GM12878 (cell line): Measurements from ENCODE around the gene DDX55. TPM values are rescaled to one million over a fixed set of nuclear protein-coding genes. Genes with fewer than 3 reads are reported as not detected.

Source experiments
- ATAC-seq: fragments of 200-7000 bp; cut with Tn5 transposase; 3 replicates; pipeline ENCODE4 v1.9.1; 2020; ENCODE audit warnings: mild to moderate bottlenecking, moderate library complexity
- BruUV-seq: library from RNA; stranded (reverse); fragments of 400-500 nt; replicated peaks from 2 replicates; lab custom pipeline; 2021; lab: Mats Ljungman, UMichigan
- CTCF ChIA-PET: fragments of 300-600 bp; sonication (Branson Sonifier 250); formaldehyde crosslinking; extraction: SDS; loops from one replicate; lab custom pipeline; 2021; ENCODE audit warnings: inconsistent platforms; lab: Yijun Ruan, JAX
- POLR2A ChIA-PET: fragments of 350-600 bp; formaldehyde crosslinking; extraction: SDS; loops from one replicate; lab custom pipeline; 2021; ENCODE audit warnings: inconsistent platforms; lab: Charles Lee
- RAD21 ChIA-PET: fragments of 300-600 bp; sonication (Branson Sonifier 250); formaldehyde crosslinking; loops from one replicate; lab custom pipeline; 2023; ENCODE audit warnings: antibody characterized with exemption; ENCODE audit not compliant: unreplicated experiment; lab: Charles Lee
- SMC1A ChIA-PET: fragments of 300-600 bp; sonication (Branson Sonifier 250); formaldehyde crosslinking; loops from one replicate; lab custom pipeline; 2023; ENCODE audit not compliant: unreplicated experiment, uncharacterized antibody; lab: Charles Lee
- DNase-seq: peaks from one replicate; pipeline ENCODE4 v3.0.0-alpha.2; 2011; ENCODE audit warnings: low read depth, low spot score
- FAIRE-seq: peaks from 3 replicates; lab custom pipeline; 2011; peaks lifted over from hg19 to GRCh38; lab: Jason Lieb, UNC
- H2AFZ ChIP-seq: 2 replicates; pipeline ENCODE4 v1.6.0; 2011; ENCODE audit warnings: low read depth, low read length, control low read depth; ENCODE audit not compliant: control insufficient read depth
- H3K27ac ChIP-seq: 2 replicates; pipeline ENCODE4 v1.5.1; 2011; ENCODE audit warnings: control low read depth; ENCODE audit not compliant: control insufficient read depth, insufficient read depth
- H3K27me3 ChIP-seq, 2 experiments: replicated peaks in 1 of 2; 2 replicates each; pipeline versions ENCODE4 v1.6.0 to v1.6.1; 2011; ENCODE audit warnings: low read length in 1 of 2; ENCODE audit not compliant: control insufficient read depth in 2 of 2, insufficient read depth in 2 of 2
- H3K36me3 ChIP-seq, 2 experiments: 2 replicates each; pipeline ENCODE4 v1.5.1; 2011; ENCODE audit warnings: low read length in 1 of 2; ENCODE audit not compliant: control insufficient read depth in 2 of 2, insufficient read depth in 2 of 2
- H3K4me1 ChIP-seq: 2 replicates; pipeline ENCODE4 v1.6.1; 2011; ENCODE audit warnings: mild to moderate bottlenecking, low read length, moderate library complexity, mixed read lengths; ENCODE audit not compliant: control insufficient read depth, insufficient read depth
- H3K4me2 ChIP-seq: 2 replicates; pipeline ENCODE4 v1.6.0; 2011; ENCODE audit warnings: control low read depth; ENCODE audit not compliant: control insufficient read depth, insufficient read depth
- H3K4me3 ChIP-seq: fragments of 200-600 bp; sonication (generic); 2 replicates; pipeline ENCODE4 v1.5.1; 2016
- H3K79me2 ChIP-seq: 2 replicates; pipeline ENCODE4 v1.6.0; 2011; ENCODE audit warnings: low read length; ENCODE audit not compliant: control insufficient read depth, insufficient read depth
- H3K9ac ChIP-seq: 2 replicates; pipeline ENCODE4 v1.8.0; 2011; ENCODE audit warnings: low read length, control low read depth, mixed read lengths; ENCODE audit not compliant: control insufficient read depth, insufficient read depth
- H3K9me3 ChIP-seq: replicated peaks from 3 replicates; pipeline ENCODE4 v1.5.1; 2011; ENCODE audit warnings: mild to moderate bottlenecking, low read length; ENCODE audit not compliant: control insufficient read depth, insufficient read depth
- H4K20me1 ChIP-seq: 2 replicates; pipeline ENCODE4 v1.6.0; 2011; ENCODE audit not compliant: control insufficient read depth, insufficient read depth
- BCL3 ChIP-seq: IDR thresholded peaks from 2 replicates; pipeline ENCODE4 v1.6.1; 2011; ENCODE audit warnings: borderline replicate concordance, low read depth, mild to moderate bottlenecking, moderate library complexity, low read length; ENCODE audit not compliant: insufficient read depth, poor library complexity, severe bottlenecking
- CBX3 ChIP-seq: fragments of 200-600 bp; sonication (generic); IDR thresholded peaks from 2 replicates; pipeline ENCODE4 v1.6.1; 2016; ENCODE audit warnings: low read depth, borderline replicate concordance
- E2F8 ChIP-seq: fragments of 450-650 bp; IDR thresholded peaks from 2 replicates; pipeline ENCODE4 v1.6.1; 2018; ENCODE audit warnings: mild to moderate bottlenecking, low read depth, moderate library complexity; ENCODE audit not compliant: partially characterized antibody
- MLLT1 ChIP-seq: fragments of 450-650 bp; IDR thresholded peaks from 2 replicates; pipeline ENCODE4 v1.6.1; 2016; ENCODE audit warnings: mild to moderate bottlenecking
- POLR2AphosphoS2 ChIP-seq: IDR thresholded peaks from 2 replicates; pipeline ENCODE4 v1.6.1; 2011; ENCODE audit warnings: low read depth, mild to moderate bottlenecking, low read length, improper control_type of control experiment, moderate library complexity
- RCOR1 ChIP-seq: conservative IDR thresholded peaks from 2 replicates; pipeline ENCODE4 v1.6.1; 2012; ENCODE audit warnings: low read depth, low read length, improper control_type of control experiment
- ZSCAN29 ChIP-seq: fragments of 450-650 bp; IDR thresholded peaks from 2 replicates; pipeline ENCODE4 v1.6.1; 2017; ENCODE audit warnings: mild to moderate bottlenecking, moderate library complexity
- WGBS: methylation state at CpG from one replicate; pipeline ENCODE4 v1.1.6; 2016; ENCODE audit warnings: low lambda C conversion rate; ENCODE audit not compliant: insufficient replicate concordance, insufficient coverage; ENCODE audit errors: missing lambda C conversion rate; 5-methylcytosine and 5-hydroxymethylcytosine counted together
- in situ Hi-C: fragments of 300-500 bp; cut with MboI; formaldehyde crosslinking; loops from 9 replicates; pipeline ENCODE4 v1.14.3; 2018; ENCODE audit warnings: mixed read lengths
- intact Hi-C: fragments of 100-400 bp; cut with micrococcal nuclease; formaldehyde crosslinking; loops from one replicate; pipeline ENCODE4 v1.14.2; 2022; ENCODE audit not compliant: unreplicated experiment
- polyA plus RNA-seq, 11 experiments: library from polyadenylated mRNA; depleted of rRNA in 4 of 11; unstranded in 6 of 11; stranded (reverse) in 5 of 11; fragments of >200 nt; fragmentation: Nextera tagmentation in 4 of 11; fragmentation: Illumina TruSeq in 1 of 11; extraction: Ambion mirVana in 4 of 11; extraction: Trizol in 1 of 11; gene quantifications; 1 replicate in 1 of 11; 2 replicates in 10 of 11; pipeline versions ENCODE4 v1.2.1 to v1.2.3, GENCODE V29; 2011 to 2016; ENCODE audit warnings: inconsistent platforms in 2 of 11, missing spikeins in 2 of 11, low read depth in 1 of 11
- total RNA-seq, 4 experiments: library from RNA; depleted of rRNA in 3 of 4; stranded (reverse); fragments of >200 nt in 3 of 4; fragmentation: Illumina TruSeq in 1 of 4; extraction: Trizol in 1 of 4; gene quantifications; 2 replicates each; pipeline versions ENCODE4 v1.2.1 to v1.2.3, GENCODE V29; 2013 to 2021
- TF ChIP-seq, protein P1 (sequence below): fragments of 450-650 bp; IDR thresholded peaks from 2 replicates; pipeline ENCODE4 v1.6.1; 2018; ENCODE audit warnings: borderline replicate concordance, mild to moderate bottlenecking; ENCODE audit not compliant: partially characterized antibody
- TF ChIP-seq, protein P2 (sequence below): fragments of 450-650 bp; formaldehyde crosslinking; IDR thresholded peaks from 2 replicates; pipeline ENCODE4 v1.5.0; 2022; ENCODE audit warnings: mild to moderate bottlenecking, missing genetic modification characterization

DDX55 gene
- total and polyA plus RNA-seq, 10 of the 15 experiments (the other 5 are each of a cell fraction or from before 2014, with no cell fraction given), result 4.5 to 42.4 (median 33.4) TPM

GRCh38 chr12:123572391-123572790, 29.5 kb upstream of the DDX55 start:
- H3K4me1 ChIP-seq, result no peaks in the 10 kb centered on the region
- no peaks in the 10 kb centered on the region; the same call in 2 of the 3 replicates for H3K9me3 ChIP-seq
- H3K4me2 ChIP-seq, result no peak overlapping the region
- WGBS, result 38% methylated on average over 2 of the region's 2 CpGs
- no peak overlapping the region for H3K4me3 ChIP-seq
- SMC1A ChIA-PET, result interaction anchor here (1.6 kb wide), 1 partner anchor 216 kb away, joined by 3 read pairs; no protein-coding TSS in a partner anchor
- H3K27ac ChIP-seq, result no peak overlapping the region
- H3K79me2 ChIP-seq, result no peaks in the 10 kb centered on the region
- BruUV-seq, result no TSS peak
- DNase-seq (no peak), FAIRE-seq (no peak), ATAC-seq (no peak)
- H3K36me3 ChIP-seq, result no peaks in the 10 kb centered on the region
- intact Hi-C loops, result no loop called here
- H4K20me1 ChIP-seq, result no peaks in the 10 kb centered on the region
- RAD21 ChIA-PET, result no interaction called here
- CTCF ChIA-PET, result interaction anchor here (1.9 kb wide), 1 partner anchor 10 kb away, joined by 11 read pairs; no protein-coding TSS in a partner anchor
- in situ Hi-C loops, result no loop called here
- H3K27me3 ChIP-seq, result no peaks in the 10 kb centered on the region; a peak in 1 of 4 replicates
- H2AFZ ChIP-seq, result no peak overlapping the region
- POLR2A ChIA-PET, result no interaction called here
- H3K9ac ChIP-seq, result no peak overlapping the region
- TF ChIP-seq, protein P1, sequence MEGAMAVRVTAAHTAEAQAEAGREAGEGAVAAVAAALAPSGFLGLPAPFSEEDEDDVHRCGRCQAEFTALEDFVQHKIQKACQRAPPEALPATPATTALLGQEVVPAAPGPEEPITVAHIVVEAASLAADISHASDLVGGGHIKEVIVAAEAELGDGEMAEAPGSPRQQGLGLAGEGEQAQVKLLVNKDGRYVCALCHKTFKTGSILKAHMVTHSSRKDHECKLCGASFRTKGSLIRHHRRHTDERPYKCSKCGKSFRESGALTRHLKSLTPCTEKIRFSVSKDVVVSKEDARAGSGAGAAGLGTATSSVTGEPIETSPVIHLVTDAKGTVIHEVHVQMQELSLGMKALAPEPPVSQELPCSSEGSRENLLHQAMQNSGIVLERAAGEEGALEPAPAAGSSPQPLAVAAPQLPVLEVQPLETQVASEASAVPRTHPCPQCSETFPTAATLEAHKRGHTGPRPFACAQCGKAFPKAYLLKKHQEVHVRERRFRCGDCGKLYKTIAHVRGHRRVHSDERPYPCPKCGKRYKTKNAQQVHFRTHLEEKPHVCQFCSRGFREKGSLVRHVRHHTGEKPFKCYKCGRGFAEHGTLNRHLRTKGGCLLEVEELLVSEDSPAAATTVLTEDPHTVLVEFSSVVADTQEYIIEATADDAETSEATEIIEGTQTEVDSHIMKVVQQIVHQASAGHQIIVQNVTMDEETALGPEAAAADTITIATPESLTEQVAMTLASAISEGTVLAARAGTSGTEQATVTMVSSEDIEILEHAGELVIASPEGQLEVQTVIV, result no peak
- TF ChIP-seq POLR2AphosphoS2, result no peak
- TF ChIP-seq MLLT1, result no peak
- no peak for TF ChIP-seq RCOR1
- no peak for TF ChIP-seq ZSCAN29
- TF ChIP-seq CBX3, result no peak
- TF ChIP-seq E2F8, result no peak
- TF ChIP-seq, protein P2, sequence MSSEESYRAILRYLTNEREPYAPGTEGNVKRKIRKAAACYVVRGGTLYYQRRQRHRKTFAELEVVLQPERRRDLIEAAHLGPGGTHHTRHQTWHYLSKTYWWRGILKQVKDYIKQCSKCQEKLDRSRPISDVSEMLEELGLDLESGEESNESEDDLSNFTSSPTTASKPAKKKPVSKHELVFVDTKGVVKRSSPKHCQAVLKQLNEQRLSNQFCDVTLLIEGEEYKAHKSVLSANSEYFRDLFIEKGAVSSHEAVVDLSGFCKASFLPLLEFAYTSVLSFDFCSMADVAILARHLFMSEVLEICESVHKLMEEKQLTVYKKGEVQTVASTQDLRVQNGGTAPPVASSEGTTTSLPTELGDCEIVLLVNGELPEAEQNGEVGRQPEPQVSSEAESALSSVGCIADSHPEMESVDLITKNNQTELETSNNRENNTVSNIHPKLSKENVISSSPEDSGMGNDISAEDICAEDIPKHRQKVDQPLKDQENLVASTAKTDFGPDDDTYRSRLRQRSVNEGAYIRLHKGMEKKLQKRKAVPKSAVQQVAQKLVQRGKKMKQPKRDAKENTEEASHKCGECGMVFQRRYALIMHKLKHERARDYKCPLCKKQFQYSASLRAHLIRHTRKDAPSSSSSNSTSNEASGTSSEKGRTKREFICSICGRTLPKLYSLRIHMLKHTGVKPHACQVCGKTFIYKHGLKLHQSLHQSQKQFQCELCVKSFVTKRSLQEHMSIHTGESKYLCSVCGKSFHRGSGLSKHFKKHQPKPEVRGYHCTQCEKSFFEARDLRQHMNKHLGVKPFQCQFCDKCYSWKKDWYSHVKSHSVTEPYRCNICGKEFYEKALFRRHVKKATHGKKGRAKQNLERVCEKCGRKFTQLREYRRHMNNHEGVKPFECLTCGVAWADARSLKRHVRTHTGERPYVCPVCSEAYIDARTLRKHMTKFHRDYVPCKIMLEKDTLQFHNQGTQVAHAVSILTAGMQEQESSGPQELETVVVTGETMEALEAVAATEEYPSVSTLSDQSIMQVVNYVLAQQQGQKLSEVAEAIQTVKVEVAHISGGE (CRISPR knock-in tag), result no peak
- no peak for TF ChIP-seq BCL3
